Activated B cell treated with CpG ODN at 0.5 μM for 24 hours (primary cell): ENCODE data around the gene IDH3A. TPM values are rescaled to one million over a fixed set of nuclear protein-coding genes. Genes with fewer than 3 reads are reported as not detected.

Experiments used
- ATAC-seq: fragments of 200-7000 bp; cut with Tn5 transposase; one replicate; pipeline ENCODE4 v1.10.0; 2021; ENCODE audit warnings: low read depth, mild to moderate bottlenecking, moderate library complexity
- CTCF ChIA-PET: fragments of 350-600 bp; sonication (Branson Sonifier 250); formaldehyde crosslinking; loops from one replicate; lab custom pipeline; 2021; ENCODE audit warnings: antibody characterized with exemption; lab: Charles Lee
- POLR2A ChIA-PET: fragments of 350-600 bp; sonication (Branson Sonifier 250); formaldehyde crosslinking; loops from one replicate; lab custom pipeline; 2021; ENCODE audit warnings: antibody characterized with exemption; lab: Charles Lee
- DNase-seq: peaks from one replicate; pipeline ENCODE4 v3.0.0; 2022
- H3K27ac Mint-ChIP-seq: one replicate; pipeline ENCODE4 v1.8.0; 2020; ENCODE audit warnings: mixed read lengths
- H3K27me3 Mint-ChIP-seq: one replicate; pipeline ENCODE4 v1.8.0; 2021; ENCODE audit warnings: mixed read lengths
- H3K36me3 Mint-ChIP-seq: one replicate; pipeline ENCODE4 v1.8.0; 2021; ENCODE audit warnings: low read depth, mixed read lengths
- H3K4me1 Mint-ChIP-seq: one replicate; pipeline ENCODE4 v1.8.0; 2021; ENCODE audit warnings: mixed read lengths
- H3K4me3 Mint-ChIP-seq: one replicate; pipeline ENCODE4 v1.8.0; 2020; ENCODE audit warnings: mild to moderate bottlenecking, mixed read lengths
- H3K9me3 Mint-ChIP-seq: one replicate; pipeline ENCODE4 v1.8.0; 2020; ENCODE audit warnings: mixed read lengths
- intact Hi-C: fragments of 100-400 bp; cut with micrococcal nuclease; formaldehyde crosslinking; loops from one replicate; pipeline ENCODE4 v1.15.1; 2024
- total RNA-seq: library from RNA; stranded (reverse); gene quantifications from 2 replicates; pipeline ENCODE4 v1.2.3, GENCODE V29; 2022
- TF ChIP-seq, protein P1 (sequence below): fragments of 200-600 bp; IDR thresholded peaks from one replicate; pipeline ENCODE4 v1.8.0; 2022; ENCODE audit warnings: antibody characterized with exemption, mild to moderate bottlenecking

Gene IDH3A
- total RNA-seq, 1 donor from 2014 or later = 124 TPM

DNA sequence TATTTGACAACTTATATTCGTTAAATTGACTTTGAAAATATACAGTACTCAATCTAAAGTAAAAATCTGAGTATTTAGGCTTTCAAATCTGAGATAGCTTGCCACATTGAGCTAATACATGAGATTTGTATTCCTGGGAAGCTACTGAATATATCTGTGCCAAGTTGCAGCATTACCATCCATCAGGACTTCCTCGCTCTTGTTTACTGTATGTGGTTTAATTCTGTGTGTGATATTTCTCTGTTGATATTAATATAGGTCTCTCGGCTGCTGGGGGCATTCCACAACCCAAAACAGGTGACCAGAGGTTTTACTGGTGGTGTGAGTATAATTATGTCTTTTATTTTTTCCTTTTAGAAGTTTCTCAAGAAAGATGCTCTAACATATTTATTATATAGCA is 5.8 kb downstream of the IDH3A start:
- ChIA-PET POLR2A (interaction anchor here (1.0 kb wide), 1 partner anchor 40 kb away, joined by 3 read pairs; no protein-coding TSS in a partner anchor), CTCF (interaction anchor here (2.2 kb wide), 2 partner anchors 23 to 41 kb away, joined by 5 to 16 read pairs; no protein-coding TSS in a partner anchor)
- Mint-ChIP-seq H3K9me3 (no peaks in the 10 kb centered on the region), H3K4me1 (peaks cover 26% of the 10 kb centered on the region), H3K27ac (no peak overlapping the region), H3K27me3 (no peaks in the 10 kb centered on the region), H3K4me3 (no peak overlapping the region), H3K36me3 (peaks cover 58% of the 10 kb centered on the region)
- ATAC-seq (no peak), DNase-seq (no peak)
- TF ChIP-seq, protein P1, sequence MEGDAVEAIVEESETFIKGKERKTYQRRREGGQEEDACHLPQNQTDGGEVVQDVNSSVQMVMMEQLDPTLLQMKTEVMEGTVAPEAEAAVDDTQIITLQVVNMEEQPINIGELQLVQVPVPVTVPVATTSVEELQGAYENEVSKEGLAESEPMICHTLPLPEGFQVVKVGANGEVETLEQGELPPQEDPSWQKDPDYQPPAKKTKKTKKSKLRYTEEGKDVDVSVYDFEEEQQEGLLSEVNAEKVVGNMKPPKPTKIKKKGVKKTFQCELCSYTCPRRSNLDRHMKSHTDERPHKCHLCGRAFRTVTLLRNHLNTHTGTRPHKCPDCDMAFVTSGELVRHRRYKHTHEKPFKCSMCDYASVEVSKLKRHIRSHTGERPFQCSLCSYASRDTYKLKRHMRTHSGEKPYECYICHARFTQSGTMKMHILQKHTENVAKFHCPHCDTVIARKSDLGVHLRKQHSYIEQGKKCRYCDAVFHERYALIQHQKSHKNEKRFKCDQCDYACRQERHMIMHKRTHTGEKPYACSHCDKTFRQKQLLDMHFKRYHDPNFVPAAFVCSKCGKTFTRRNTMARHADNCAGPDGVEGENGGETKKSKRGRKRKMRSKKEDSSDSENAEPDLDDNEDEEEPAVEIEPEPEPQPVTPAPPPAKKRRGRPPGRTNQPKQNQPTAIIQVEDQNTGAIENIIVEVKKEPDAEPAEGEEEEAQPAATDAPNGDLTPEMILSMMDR = no peak
- intact Hi-C loops = no loop called here

DNA sequence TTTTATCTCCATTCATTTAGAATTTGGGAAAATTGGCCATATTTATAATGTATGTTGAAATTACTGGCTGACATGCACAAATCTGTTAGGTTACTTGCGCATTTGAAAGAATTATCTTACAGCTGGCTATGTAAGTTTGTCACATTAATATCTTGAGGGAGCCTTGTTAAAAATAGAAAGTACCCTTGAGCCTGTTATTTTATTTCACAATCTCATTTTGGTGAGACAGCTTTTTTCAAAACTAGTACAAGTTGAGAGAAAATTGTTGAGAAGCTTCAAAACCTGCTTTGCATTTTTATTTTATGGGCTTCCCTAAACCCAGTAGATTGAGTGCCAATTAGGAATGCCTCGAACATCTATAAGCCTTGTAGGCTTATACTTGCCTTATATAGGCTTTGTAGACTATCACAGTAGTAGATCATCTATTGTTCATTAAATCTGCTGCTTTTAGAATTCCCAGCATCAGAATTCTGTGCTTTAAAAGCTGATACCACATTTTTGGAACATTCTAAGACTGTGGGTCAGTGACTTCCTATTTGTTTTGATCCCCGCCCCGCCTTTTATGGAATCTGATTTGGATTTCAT is 6.3 kb downstream of the IDH3A start:
- no peak overlapping the region for H3K4me3 Mint-ChIP-seq
- intact Hi-C loops = no loop called here
- POLR2A ChIA-PET = interaction anchor here (1.0 kb wide), 1 partner anchor 40 kb away, joined by 3 read pairs; no protein-coding TSS in a partner anchor
- ATAC-seq = no peak
- H3K27me3 Mint-ChIP-seq = no peaks in the 10 kb centered on the region
- H3K36me3 Mint-ChIP-seq = peaks cover 60% of the 10 kb centered on the region
- no peak overlapping the region for H3K27ac Mint-ChIP-seq
- TF ChIP-seq, protein P1 = no peak
- peaks cover 21% of the 10 kb centered on the region for H3K4me1 Mint-ChIP-seq
- DNase-seq = no peak
- H3K9me3 Mint-ChIP-seq = no peaks in the 10 kb centered on the region
- CTCF ChIA-PET = interaction anchor here (2.2 kb wide), 2 partner anchors 23 to 40 kb away, joined by 5 to 16 read pairs; no protein-coding TSS in a partner anchor

DNA sequence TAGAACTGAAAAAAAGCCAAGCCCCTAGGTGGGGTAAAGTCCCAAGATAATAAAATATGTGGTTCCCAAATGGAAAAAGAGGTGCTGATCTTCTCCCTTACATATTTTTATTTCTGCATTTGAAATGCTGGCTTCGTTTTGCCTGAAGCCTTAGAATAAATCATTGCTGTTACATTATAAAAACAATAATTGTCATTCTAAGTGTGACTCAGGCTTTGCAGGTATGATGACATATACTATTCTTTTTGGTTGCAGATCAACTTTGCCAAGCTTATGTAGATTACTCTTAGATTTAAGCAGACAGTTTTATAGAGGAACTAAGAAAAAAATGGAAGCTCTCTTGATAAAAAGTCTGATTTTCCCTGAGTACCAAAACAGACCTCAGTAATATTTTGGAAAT is 7.5 kb downstream of the IDH3A start:
- peaks cover 12% of the 10 kb centered on the region for H3K4me1 Mint-ChIP-seq
- intact Hi-C loops = loop anchor here (1.0 kb wide), 1 partner anchor 11 kb away; no protein-coding TSS in a partner anchor

DNA sequence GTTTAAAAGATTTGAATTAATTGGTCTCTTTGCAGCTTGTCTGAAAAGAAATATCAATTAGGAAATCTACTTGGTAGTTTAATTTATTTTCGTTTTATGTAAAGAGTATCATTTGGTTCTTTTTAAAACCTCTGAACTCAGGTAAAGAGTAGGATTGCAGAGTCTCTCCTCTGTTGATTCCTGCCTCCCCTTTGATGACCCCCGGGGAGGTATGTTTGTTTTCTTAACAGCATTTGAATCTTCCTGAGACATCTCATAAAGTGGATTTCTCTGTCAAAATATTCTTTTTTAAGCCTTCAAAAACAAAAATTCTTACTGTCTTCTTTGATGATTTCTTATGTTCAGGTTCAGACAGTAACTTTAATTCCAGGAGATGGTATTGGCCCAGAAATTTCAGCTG is 8.0 kb downstream of the IDH3A start:
- intact Hi-C loops = no loop called here

More for the DNA sequence above, 7.5 kb downstream of the IDH3A start:
- ChIA-PET CTCF (interaction anchor here (0.9 to 2.2 kb wide), 3 partner anchors 22 to 39 kb away, joined by 3 to 16 read pairs (median 5); partner anchors contain the start of gene CIB2), POLR2A (no interaction called here)
- DNase-seq = no peak
- Mint-ChIP-seq H3K27me3 (no peaks in the 10 kb centered on the region), H3K27ac (no peak overlapping the region), H3K4me3 (no peak overlapping the region), H3K9me3 (no peaks in the 10 kb centered on the region), H3K36me3 (peaks cover 64% of the 10 kb centered on the region)
- no peak for ATAC-seq
- TF ChIP-seq, protein P1 = no peak

DNA sequence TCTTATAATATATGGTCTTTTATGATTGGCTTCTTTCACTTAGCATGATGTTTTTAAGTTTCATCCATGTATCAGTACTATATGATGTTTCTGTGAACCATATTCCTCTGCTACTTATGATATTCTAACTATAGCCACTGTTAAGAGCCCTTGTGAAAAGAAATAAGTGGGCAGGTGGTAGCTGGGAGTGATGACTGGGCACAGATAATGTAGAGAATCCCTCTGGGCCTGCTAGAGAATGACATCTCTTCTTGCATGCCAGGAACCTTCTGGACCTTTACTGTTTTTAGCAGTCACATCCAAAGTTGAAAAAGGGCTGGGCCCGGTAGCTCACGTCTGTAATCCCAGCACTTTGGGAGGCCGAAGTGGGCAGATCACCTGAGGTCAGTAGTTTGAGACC is 10.2 kb downstream of the IDH3A start:
- POLR2A ChIA-PET = interaction anchor here (0.6 kb wide), 1 partner anchor 8 kb away, joined by 4 read pairs; no protein-coding TSS in a partner anchor
- intact Hi-C loops = no loop called here
- Mint-ChIP-seq H3K4me1 (no peaks in the 10 kb centered on the region), H3K4me3 (no peak overlapping the region), H3K27ac (no peak overlapping the region), H3K27me3 (no peaks in the 10 kb centered on the region), H3K36me3 (peaks cover 79% of the 10 kb centered on the region), H3K9me3 (no peaks in the 10 kb centered on the region)
- DNase-seq (no peak), ATAC-seq (no peak)
- TF ChIP-seq, protein P1 = no peak
- CTCF ChIA-PET = no interaction called here

More for the DNA sequence above, 8.0 kb downstream of the IDH3A start:
- peaks cover 12% of the 10 kb centered on the region for H3K4me1 Mint-ChIP-seq
- H3K9me3 Mint-ChIP-seq = no peaks in the 10 kb centered on the region
- ChIA-PET POLR2A (no interaction called here), CTCF (interaction anchor here (0.9 to 2.2 kb wide), 2 partner anchors 21 to 26 kb away, joined by 3 to 5 read pairs; partner anchors contain the start of gene CIB2)
- no peak overlapping the region for H3K27ac Mint-ChIP-seq
- DNase-seq = no peak
- H3K27me3 Mint-ChIP-seq = no peaks in the 10 kb centered on the region
- no peak for ATAC-seq
- TF ChIP-seq, protein P1 = no peak
- no peak overlapping the region for H3K4me3 Mint-ChIP-seq
- peaks cover 70% of the 10 kb centered on the region for H3K36me3 Mint-ChIP-seq
